ENCODE measurements around the gene HSP90AA1.

The HSP90AA1 gene

DNA sequence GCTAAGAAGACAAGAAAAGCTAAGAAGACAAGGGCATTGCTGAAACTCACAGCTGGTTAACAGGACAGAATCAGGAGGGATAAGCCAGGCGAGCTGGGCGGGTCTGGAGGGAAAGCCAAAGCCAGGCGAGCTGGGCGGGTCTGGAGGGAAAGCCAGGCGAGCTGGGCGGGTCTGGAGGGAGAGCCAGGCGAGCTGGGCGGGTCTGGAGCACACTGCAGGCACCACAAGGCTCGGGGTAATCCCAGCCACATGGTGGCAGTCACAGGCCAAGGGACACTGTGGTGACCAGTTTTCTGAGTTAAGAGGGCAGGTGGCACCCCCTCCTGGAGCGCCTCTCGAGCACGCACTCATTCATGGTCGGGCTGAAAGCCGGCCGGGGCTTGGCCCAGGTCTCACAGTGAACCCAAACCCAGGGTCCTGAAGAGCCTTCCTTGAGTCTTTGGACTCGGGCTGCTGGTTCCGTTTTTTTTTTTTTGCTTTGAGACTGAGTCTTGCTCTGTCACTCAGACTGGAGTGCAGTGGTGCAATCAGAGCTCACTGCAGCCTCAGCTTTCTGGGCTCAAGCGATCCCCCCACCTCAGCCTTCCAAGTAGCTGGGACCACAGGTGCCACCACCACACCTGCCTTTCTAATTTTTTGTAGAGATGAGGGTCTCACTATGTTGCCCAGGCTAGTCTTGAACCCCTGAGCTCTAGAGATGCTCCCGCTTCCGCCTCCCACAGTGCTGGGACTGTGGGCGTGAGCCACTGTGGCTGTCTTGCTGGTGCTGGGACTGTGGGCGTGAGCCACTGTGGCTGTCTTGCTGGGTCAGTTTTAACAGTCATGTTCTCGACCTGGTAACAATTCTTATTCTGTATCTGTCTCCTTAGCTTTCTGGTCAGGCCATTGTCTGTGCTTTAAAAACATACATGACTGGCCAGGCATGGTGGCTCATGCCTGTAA is 40.2 kb downstream of the HSP90AA1 start:
- FAIRE-seq (no peak), DNase-seq (ENCODE audit: extremely low spot score, insufficient read length, low read depth) (no peak)

DNA sequence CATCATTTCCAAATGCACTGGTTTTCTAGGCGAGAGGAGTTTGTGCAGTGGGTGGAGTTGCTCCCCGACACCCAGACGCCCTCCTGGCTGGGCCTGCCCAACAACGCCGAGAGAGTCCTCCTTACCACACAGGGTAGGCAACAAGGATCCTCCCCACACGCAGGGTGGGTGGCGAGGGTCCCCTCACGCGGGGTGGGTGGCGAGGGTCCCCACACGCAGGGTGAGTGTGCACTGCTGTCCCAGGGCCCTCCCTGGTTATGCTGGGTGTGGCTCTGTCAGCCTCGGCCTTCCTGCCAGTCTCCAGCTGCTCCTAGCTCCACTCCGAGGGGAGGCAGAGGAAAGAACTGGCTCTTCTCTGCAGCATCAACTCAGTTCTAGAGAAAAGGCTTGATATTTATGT is 42.3 kb downstream of the HSP90AA1 start:
- DNase-seq (ENCODE audit: extremely low spot score, insufficient read length, low read depth), result no peak
- no peak for FAIRE-seq

DNA sequence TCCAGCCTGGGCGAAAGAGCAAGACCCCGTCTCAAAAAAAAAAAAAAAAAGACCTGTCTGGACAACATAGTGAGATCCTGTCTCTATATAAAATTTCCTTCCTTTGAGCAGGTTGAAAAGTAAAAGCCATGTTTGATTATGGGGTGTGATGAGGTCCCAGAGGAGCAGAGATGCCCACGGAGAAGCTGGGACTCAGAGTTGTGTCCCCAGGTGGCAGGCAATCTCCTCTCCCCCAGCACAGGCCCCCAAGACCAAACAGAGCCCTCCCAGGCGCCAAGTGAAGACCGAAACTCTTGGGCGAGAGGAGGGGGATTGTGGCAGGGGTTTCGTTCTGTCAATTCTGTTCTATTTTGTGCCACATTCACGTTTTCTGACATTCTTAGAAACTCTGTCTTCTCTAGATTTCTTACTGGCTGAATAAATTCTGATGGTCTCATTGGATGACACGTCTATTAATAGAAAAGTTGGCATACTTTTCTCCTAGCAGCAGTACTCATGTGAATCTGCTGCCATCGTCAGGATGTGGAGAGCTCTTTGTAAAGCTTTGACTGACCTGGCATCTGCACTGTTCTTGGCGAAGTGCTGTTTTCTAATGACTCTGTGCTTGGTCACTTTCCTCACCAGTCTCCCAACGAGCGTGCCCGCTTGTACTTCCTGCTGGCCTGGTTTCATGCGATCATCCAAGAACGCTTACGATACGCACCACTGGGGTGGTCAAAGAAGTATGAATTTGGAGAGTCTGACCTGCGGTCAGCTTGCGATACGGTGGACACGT is 43.4 kb downstream of the HSP90AA1 start:
- no peak for FAIRE-seq
- DNase-seq (ENCODE audit: extremely low spot score, insufficient read length, low read depth), result no peak

- DNase-seq (ENCODE audit: extremely low spot score, insufficient read length, low read depth) (no peak), FAIRE-seq (no peak)
Observed at GRCh38 chr14:102042699-102043098, 44.1 kb downstream of the HSP90AA1 start.

DNA sequence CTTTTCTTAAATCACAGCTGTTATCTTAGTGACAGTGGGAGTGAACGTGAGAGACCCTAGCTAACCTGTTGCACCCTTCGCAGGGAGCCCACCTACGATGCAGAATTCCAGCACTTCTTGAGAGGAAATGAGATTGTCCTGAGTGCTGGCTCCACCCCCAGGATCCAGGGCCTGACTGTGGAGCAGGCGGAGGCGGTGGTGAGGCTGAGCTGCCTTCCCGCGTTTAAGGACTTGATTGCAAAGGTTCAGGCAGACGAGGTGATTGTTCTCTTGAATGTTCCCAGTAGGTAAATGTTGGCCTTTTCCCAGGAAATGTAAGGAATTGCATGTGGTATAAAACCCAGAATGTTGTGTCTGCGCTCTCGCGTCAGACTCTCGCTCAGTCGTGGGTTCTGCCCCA is 46.7 kb downstream of the HSP90AA1 start:
- no peak for FAIRE-seq
- DNase-seq (ENCODE audit: extremely low spot score, insufficient read length, low read depth), result no peak

DNA sequence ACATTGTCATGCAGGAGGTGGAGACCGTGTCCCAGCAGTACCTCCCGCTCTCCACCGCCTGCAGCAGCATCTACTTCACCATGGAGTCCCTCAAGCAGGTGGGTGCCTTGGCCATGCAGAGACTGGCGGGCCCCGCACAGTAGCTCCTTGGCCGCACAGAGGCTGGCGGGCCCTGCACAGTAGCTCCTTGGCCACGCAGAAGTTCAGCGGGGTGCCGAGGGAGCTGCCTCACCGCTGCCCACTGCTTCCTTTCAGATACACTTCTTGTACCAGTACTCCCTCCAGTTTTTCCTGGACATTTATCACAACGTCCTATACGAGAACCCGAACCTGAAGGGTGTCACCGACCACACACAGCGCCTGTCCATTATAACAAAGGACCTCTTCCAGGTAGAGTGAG is 47.7 kb downstream of the HSP90AA1 start:
- FAIRE-seq (no peak), DNase-seq (ENCODE audit: extremely low spot score, insufficient read length, low read depth) (no peak)

DNA sequence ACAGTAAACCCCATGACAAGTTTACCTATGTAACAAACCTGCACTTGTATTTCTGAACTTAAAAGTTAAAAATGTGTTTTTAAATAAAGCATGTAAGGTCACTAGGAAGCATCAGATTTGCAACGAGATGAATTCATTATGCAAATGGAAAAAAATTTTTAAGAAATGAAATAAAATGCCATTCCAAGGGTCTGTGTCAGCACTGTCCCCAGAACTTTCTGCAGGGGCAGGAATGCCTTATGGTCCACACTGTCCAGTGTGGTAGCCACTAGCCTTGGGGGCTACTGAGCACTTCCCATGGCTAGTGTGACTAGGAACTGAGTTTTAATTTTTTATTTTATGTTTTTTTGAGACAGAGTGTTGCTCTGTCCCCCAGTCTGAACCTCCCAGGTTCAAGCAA is 49.2 kb downstream of the HSP90AA1 start:
- FAIRE-seq (no peak), DNase-seq (ENCODE audit: extremely low spot score, insufficient read length, low read depth) (no peak)

DNA sequence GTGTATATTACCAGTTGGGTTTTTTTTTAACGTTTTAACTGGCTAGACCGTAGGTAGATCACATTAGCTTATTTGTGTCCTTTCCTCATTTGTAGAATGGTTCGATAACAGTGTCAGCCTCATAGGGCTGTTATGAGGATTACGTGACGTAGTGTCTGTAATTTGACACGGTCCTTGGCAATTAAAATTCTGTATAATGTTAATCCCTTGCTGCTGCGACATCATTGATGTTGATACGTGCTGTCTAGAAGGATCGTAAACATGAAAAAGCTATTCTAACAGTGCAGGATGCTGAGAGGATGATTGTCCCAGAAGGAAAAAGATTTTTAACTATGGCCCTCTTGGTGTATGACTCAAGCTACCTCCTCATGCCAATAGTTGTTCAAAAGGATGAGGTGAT is 50.9 kb downstream of the HSP90AA1 start:
- DNase-seq (ENCODE audit: extremely low spot score, insufficient read length, low read depth), result no peak
- no peak for FAIRE-seq

DNA sequence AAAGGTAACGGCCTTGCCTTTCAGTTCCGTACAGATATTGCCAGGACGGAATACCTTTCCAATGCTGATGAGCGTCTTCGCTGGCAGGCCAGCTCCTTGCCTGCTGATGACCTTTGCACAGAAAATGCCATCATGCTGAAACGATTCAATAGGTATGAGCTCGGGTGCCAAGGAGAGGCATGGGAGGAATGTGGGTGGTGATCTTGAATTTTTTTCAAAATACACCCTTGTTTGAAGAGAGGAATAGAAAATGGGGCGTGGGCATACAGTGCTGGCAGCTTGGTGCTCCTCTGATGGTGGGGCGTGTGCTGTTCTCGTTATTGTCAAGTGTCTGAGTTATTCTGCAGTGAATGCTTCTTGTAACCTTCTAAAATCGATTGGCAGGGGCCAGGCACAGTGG is 52.5 kb downstream of the HSP90AA1 start:
- FAIRE-seq (no peak), DNase-seq (ENCODE audit: extremely low spot score, insufficient read length, low read depth) (no peak)

- no peak for FAIRE-seq
- no peak for DNase-seq (ENCODE audit: extremely low spot score, insufficient read length, low read depth)
Observed at GRCh38 chr14:102033241-102033640, 53.6 kb downstream of the HSP90AA1 start.
